ENCODE results near the gene USP9Y. TPM values are rescaled to one million over a fixed set of nuclear protein-coding genes. Genes with fewer than 3 reads are reported as not detected.

USP9Y gene
- polyA plus RNA-seq, 2 of the 4 experiments (the other 2 are of a cell fraction): 6.2 to 28.8 TPM

DNA sequence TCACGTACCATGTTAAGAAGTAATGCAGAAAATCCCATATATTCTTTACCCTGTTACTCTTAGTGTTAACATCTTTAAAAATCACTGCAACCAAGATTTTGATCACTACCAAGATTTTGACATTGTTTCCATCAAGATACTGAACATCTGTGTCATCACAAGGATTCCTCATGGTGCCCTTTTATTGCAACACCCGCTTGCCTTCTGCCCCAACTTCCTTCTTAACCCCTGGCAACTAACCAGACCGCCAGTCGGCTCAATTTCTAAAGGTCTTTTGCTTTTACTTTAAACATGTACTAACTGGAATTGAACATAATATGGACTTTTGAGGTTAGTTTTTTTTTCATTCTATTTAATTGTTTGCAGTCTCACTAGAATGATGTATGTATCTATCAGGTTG is 41.7 kb downstream of the USP9Y start:
- CTCF ChIA-PET: no interaction called here
- TF ChIP-seq, protein P1, sequence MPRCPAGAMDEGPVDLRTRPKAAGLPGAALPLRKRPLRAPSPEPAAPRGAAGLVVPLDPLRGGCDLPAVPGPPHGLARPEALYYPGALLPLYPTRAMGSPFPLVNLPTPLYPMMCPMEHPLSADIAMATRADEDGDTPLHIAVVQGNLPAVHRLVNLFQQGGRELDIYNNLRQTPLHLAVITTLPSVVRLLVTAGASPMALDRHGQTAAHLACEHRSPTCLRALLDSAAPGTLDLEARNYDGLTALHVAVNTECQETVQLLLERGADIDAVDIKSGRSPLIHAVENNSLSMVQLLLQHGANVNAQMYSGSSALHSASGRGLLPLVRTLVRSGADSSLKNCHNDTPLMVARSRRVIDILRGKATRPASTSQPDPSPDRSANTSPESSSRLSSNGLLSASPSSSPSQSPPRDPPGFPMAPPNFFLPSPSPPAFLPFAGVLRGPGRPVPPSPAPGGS (IDR thresholded peaks at IDR 0.05): no peak
- TF ChIP-seq JUNB (IDR thresholded peaks at IDR 0.05) (no peak), ZSCAN20 (CRISPR knock-in tag; IDR thresholded peaks at IDR 0.05) (no peak), NPAS2 (CRISPR knock-in tag; IDR thresholded peaks at IDR 0.05; ENCODE audit: borderline replicate concordance) (no peak)
- TF ChIP-seq, protein P2, sequence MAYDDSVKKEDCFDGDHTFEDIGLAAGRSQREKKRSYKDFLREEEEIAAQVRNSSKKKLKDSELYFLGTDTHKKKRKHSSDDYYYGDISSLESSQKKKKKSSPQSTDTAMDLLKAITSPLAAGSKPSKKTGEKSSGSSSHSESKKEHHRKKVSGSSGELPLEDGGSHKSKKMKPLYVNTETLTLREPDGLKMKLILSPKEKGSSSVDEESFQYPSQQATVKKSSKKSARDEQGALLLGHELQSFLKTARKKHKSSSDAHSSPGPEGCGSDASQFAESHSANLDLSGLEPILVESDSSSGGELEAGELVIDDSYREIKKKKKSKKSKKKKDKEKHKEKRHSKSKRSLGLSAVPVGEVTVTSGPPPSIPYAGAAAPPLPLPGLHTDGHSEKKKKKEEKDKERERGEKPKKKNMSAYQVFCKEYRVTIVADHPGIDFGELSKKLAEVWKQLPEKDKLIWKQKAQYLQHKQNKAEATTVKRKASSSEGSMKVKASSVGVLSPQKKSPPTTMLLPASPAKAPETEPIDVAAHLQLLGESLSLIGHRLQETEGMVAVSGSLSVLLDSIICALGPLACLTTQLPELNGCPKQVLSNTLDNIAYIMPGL (CRISPR knock-in tag; IDR thresholded peaks at IDR 0.05; ENCODE audit: borderline replicate concordance): no peak
- TF ChIP-seq, protein P3, sequence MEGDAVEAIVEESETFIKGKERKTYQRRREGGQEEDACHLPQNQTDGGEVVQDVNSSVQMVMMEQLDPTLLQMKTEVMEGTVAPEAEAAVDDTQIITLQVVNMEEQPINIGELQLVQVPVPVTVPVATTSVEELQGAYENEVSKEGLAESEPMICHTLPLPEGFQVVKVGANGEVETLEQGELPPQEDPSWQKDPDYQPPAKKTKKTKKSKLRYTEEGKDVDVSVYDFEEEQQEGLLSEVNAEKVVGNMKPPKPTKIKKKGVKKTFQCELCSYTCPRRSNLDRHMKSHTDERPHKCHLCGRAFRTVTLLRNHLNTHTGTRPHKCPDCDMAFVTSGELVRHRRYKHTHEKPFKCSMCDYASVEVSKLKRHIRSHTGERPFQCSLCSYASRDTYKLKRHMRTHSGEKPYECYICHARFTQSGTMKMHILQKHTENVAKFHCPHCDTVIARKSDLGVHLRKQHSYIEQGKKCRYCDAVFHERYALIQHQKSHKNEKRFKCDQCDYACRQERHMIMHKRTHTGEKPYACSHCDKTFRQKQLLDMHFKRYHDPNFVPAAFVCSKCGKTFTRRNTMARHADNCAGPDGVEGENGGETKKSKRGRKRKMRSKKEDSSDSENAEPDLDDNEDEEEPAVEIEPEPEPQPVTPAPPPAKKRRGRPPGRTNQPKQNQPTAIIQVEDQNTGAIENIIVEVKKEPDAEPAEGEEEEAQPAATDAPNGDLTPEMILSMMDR (IDR thresholded peaks at IDR 0.05): no peak
- Histone ChIP-seq H3K4me3 (no peak overlapping the region), H3K4me1 (no peaks in the 10 kb centered on the region), H3K9me3 (no peaks in the 10 kb centered on the region), H3K4me2 (no peak overlapping the region), H3K27ac (no peak overlapping the region)
- ATAC-seq (no peak), DNase-seq (ENCODE audit: low read depth in 1 of 2, low spot score in 1 of 2) (no peak), FAIRE-seq (no peak)
- POLR2A ChIA-PET: no interaction called here
- 90% methylated on average over 4 of the region's 4 CpGs for WGBS (ENCODE audit: missing lambda C conversion rate)

DNA sequence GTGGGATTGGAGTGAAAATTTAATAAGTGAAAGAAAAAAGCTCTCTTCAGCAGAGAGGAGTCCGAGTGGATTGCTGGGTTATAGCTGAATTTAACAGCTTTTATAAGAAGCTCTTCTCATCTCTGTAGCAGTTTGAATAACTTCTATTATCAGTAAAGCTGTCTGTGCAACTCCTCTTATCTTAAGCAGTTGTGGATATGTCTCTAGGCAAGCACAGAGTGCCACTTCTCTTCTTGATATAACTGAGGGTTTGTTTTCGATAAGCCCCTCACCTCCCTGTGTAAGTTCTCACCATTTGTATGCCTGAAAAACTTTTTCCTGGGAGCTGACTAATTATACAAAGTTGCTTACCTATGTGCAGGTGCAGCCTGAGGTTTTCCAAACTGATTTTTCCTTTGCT is 43.1 kb downstream of the USP9Y start:
- 64% methylated on average over 2 of the region's 2 CpGs for WGBS (ENCODE audit: missing lambda C conversion rate)
- ATAC-seq (no peak), FAIRE-seq (no peak), DNase-seq (ENCODE audit: low read depth in 1 of 2, low spot score in 1 of 2) (no peak)
- Histone ChIP-seq H3K4me1 (no peaks in the 10 kb centered on the region), H3K4me3 (no peak overlapping the region), H3K9me3 (no peaks in the 10 kb centered on the region), H3K27ac (no peak overlapping the region), H3K4me2 (no peak overlapping the region)
- TF ChIP-seq HDAC2 (IDR thresholded peaks at IDR 0.05): no peak
- TF ChIP-seq, protein P4, sequence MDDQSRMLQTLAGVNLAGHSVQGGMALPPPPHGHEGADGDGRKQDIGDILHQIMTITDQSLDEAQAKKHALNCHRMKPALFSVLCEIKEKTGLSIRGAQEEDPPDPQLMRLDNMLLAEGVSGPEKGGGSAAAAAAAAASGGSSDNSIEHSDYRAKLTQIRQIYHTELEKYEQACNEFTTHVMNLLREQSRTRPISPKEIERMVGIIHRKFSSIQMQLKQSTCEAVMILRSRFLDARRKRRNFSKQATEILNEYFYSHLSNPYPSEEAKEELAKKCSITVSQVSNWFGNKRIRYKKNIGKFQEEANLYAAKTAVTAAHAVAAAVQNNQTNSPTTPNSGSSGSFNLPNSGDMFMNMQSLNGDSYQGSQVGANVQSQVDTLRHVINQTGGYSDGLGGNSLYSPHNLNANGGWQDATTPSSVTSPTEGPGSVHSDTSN (IDR thresholded peaks at IDR 0.05): no peak
- no peak for TF ChIP-seq RCOR1 (IDR thresholded peaks at IDR 0.05; ENCODE audit: low read depth, low read length)
- no peak for TF ChIP-seq RFX5 (IDR thresholded peaks at IDR 0.05)
- no peak for TF ChIP-seq MAZ (IDR thresholded peaks at IDR 0.05; ENCODE audit: borderline replicate concordance, low read depth, low read length)
- no peak for TF ChIP-seq POLR2AphosphoS2 (conservative IDR thresholded peaks at IDR 0.05; ENCODE audit: low read length)
- POLR2A ChIA-PET: no interaction called here
- CTCF ChIA-PET: no interaction called here

DNA sequence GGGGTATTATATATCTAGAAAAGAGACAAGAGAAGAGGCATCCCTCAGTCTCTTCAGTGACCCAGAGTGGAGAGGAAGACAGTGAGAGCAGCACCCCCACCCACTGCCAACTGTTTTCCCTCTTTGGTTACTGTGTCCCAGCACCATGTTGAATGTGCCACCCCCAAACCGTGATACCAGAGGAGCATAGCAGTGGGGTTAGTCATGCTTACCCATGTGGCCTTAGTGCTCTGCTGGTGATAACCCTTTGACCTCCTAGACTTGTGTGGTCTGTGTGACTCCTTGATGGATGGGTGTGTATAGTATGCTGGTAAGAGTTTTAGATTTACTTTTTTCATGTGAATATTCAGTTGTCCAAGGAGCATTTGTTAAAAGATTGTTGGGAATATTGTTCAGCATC is 48.3 kb downstream of the USP9Y start:
- no peaks in the 10 kb centered on the region for H3K9me3 ChIP-seq
- ATAC-seq: peak; percentile 50 to 76; a peak in 3 of 6 replicates
- ChIA-PET CTCF (no interaction called here), POLR2A (no interaction called here)
- no peak overlapping the region for H3K4me3 ChIP-seq
- TF ChIP-seq PHF8 (IDR thresholded peaks at IDR 0.05; ENCODE audit: borderline replicate concordance, low read depth): no peak
- no peak for TF ChIP-seq FOSL2 (IDR thresholded peaks at IDR 0.05)
- 0 out of 2 replicates have a peak, but pooled peaks have one; percentile 3 for TF ChIP-seq FOSL2 (CRISPR knock-in tag; IDR thresholded peaks at IDR 0.05)
- H3K27ac ChIP-seq: no peak overlapping the region
- H3K4me1 ChIP-seq: no peaks in the 10 kb centered on the region
- DNase-seq (ENCODE audit: low read depth in 1 of 2, low spot score in 1 of 2): peak in 1 of 2 experiments; percentile 37
- H3K4me2 ChIP-seq: no peak overlapping the region; the same call in 1 of the 3 replicates
- WGBS (ENCODE audit: missing lambda C conversion rate): no CpG with 5 or more reads among the region's 1 CpG
- FAIRE-seq: no peak
